PC-3 (cell line): ENCODE results near the gene ALPK1. TPM values are rescaled to one million over a fixed set of nuclear protein-coding genes. Genes with fewer than 3 reads are reported as not detected.

ENCODE experiments used
- ATAC-seq: fragments of 200-7000 bp; cut with Tn5 transposase; 2 replicates; pipeline ENCODE4 v1.9.1; 2020; ENCODE audit warnings: mild to moderate bottlenecking, moderate library complexity
- BruUV-seq: library from RNA; stranded (reverse); fragments of 400-500 nt; replicated peaks from 2 replicates; lab custom pipeline; 2021; lab: Mats Ljungman, UMichigan
- CTCF ChIA-PET: fragments of 300-600 bp; sonication (Branson Sonifier 250); formaldehyde crosslinking; loops from one replicate; lab custom pipeline; 2022; ENCODE audit warnings: antibody characterized with exemption; lab: Charles Lee
- POLR2A ChIA-PET: fragments of 300-600 bp; sonication (Branson Sonifier 250); formaldehyde crosslinking; loops from one replicate; lab custom pipeline; 2022; ENCODE audit warnings: antibody characterized with exemption; ENCODE audit not compliant: unreplicated experiment; lab: Charles Lee
- DNase-seq: peaks from one replicate; pipeline ENCODE4 v3.0.0-alpha.2; 2015
- H2AFZ ChIP-seq: fragments of 300-600 bp; sonication (generic); 2 replicates; pipeline ENCODE4 v1.6.0; 2016; ENCODE audit warnings: antibody characterized with exemption, low read length
- H3F3A ChIP-seq: fragments of 300-600 bp; sonication (generic); one replicate; pipeline ENCODE4 v1.6.0; 2017; ENCODE audit warnings: antibody characterized with exemption, low read length, control low read depth, mild to moderate bottlenecking; ENCODE audit not compliant: unreplicated experiment
- H3K27ac ChIP-seq: fragments of 300-600 bp; sonication (generic); 2 replicates; pipeline ENCODE4 v1.5.1; 2016; ENCODE audit warnings: mild to moderate bottlenecking, low read length
- H3K27me3 ChIP-seq: fragments of 300-600 bp; sonication (generic); 2 replicates; pipeline ENCODE4 v1.6.1; 2016; ENCODE audit warnings: low read length, mixed read lengths
- H3K36me3 ChIP-seq: fragments of 300-600 bp; sonication (generic); 2 replicates; pipeline ENCODE4 v1.6.1; 2016; ENCODE audit warnings: low read depth, mixed run types, low read length, mixed read lengths
- H3K4me1 ChIP-seq: fragments of 300-600 bp; sonication (generic); 2 replicates; pipeline ENCODE4 v1.5.1; 2016; ENCODE audit warnings: low read length; ENCODE audit not compliant: insufficient read depth
- H3K4me2 ChIP-seq: fragments of 300-600 bp; sonication (generic); 2 replicates; pipeline ENCODE4 v1.6.0; 2016; ENCODE audit warnings: low read length
- H3K4me3 ChIP-seq: fragments of 300-600 bp; sonication (generic); 2 replicates; pipeline ENCODE4 v1.5.1; 2016; ENCODE audit warnings: mild to moderate bottlenecking, low read length, mixed read lengths
- H3K79me2 ChIP-seq: fragments of 300-600 bp; sonication (generic); 2 replicates; pipeline ENCODE4 v1.6.1; 2017; ENCODE audit warnings: low read length, mixed read lengths
- H3K9ac ChIP-seq: fragments of 300-600 bp; sonication (generic); 2 replicates; pipeline ENCODE4 v1.6.0; 2016; ENCODE audit warnings: mild to moderate bottlenecking, low read length
- H3K9me2 ChIP-seq: fragments of 300-600 bp; sonication (generic); replicated peaks from 2 replicates; pipeline ENCODE4 v1.6.1; 2016; ENCODE audit warnings: mixed run types, low read length, mixed read lengths
- H3K9me3 ChIP-seq: fragments of 300-600 bp; sonication (generic); 2 replicates; pipeline ENCODE4 v1.6.1; 2016; ENCODE audit warnings: low read length, mixed read lengths
- H4K20me1 ChIP-seq: fragments of 300-600 bp; sonication (generic); 2 replicates; pipeline ENCODE4 v1.6.1; 2016; ENCODE audit warnings: low read length, mixed read lengths
- CTCF ChIP-seq: fragments of 300-600 bp; sonication (generic); conservative IDR thresholded peaks from 2 replicates; pipeline ENCODE4 v1.5.1; 2017; ENCODE audit warnings: antibody characterized with exemption, low read depth, mild to moderate bottlenecking, low read length
- EZH2 ChIP-seq: fragments of 300-600 bp; sonication (generic); IDR thresholded peaks from one replicate; pipeline ENCODE4 v1.6.1; 2017; ENCODE audit warnings: antibody characterized with exemption, mild to moderate bottlenecking, low read length; ENCODE audit not compliant: unreplicated experiment
- EZH2phosphoT487 ChIP-seq: fragments of 300-600 bp; sonication (generic); IDR thresholded peaks from 2 replicates; pipeline ENCODE4 v1.6.1; 2018; ENCODE audit warnings: mild to moderate bottlenecking, antibody characterized with exemption, low read length, borderline replicate concordance
- intact Hi-C: fragments of 100-400 bp; cut with micrococcal nuclease; formaldehyde crosslinking; loops from 2 replicates; pipeline ENCODE4 v1.9.0; 2023
- total RNA-seq: library from RNA; depleted of rRNA; stranded (reverse); fragments of >200 nt; gene quantifications from 2 replicates; pipeline ENCODE4 v1.2.3, GENCODE V29; 2014

ALPK1 gene
- total RNA-seq, 1 experiment from 2014 or later = 4.2 TPM

- H3K4me1 ChIP-seq = no peaks in the 10 kb centered on the region
- H2AFZ ChIP-seq = no peak overlapping the region
- no peak overlapping the region for H3K27ac ChIP-seq
- H4K20me1 ChIP-seq = no peaks in the 10 kb centered on the region
- TF ChIP-seq CTCF = no peak
- TF ChIP-seq EZH2phosphoT487 = no peak
- no peak for TF ChIP-seq EZH2
- no peaks in the 10 kb centered on the region for H3K79me2 ChIP-seq
- no peaks in the 10 kb centered on the region for H3F3A ChIP-seq
- no peak for DNase-seq
- intact Hi-C loops = no loop called here
- no peak overlapping the region for H3K9ac ChIP-seq
- H3K36me3 ChIP-seq = no peaks in the 10 kb centered on the region
- no peak for ATAC-seq
- no peaks in the 10 kb centered on the region for H3K9me3 ChIP-seq
- no peaks in the 10 kb centered on the region for H3K27me3 ChIP-seq
- H3K4me2 ChIP-seq = no peak overlapping the region
- BruUV-seq = no TSS peak
- H3K9me2 ChIP-seq = no peaks in the 10 kb centered on the region
- ChIA-PET CTCF (no interaction called here), POLR2A (no interaction called here)
- no peak overlapping the region for H3K4me3 ChIP-seq
Measured at GRCh38 chr4:112403101-112403945, 106.2 kb downstream of the ALPK1 start.

- H3K4me2 ChIP-seq = no peak overlapping the region
- H3K27me3 ChIP-seq = no peaks in the 10 kb centered on the region
- BruUV-seq = no TSS peak
- intact Hi-C loops = no loop called here
- DNase-seq = no peak
- POLR2A ChIA-PET = no interaction called here
- H4K20me1 ChIP-seq = no peaks in the 10 kb centered on the region
- H2AFZ ChIP-seq = no peak overlapping the region
- TF ChIP-seq EZH2phosphoT487 (no peak), CTCF (no peak), EZH2 (no peak)
- CTCF ChIA-PET = no interaction called here
- no peaks in the 10 kb centered on the region for H3K9me2 ChIP-seq
- no peaks in the 10 kb centered on the region for H3F3A ChIP-seq
- H3K27ac ChIP-seq = no peak overlapping the region
- H3K79me2 ChIP-seq = no peaks in the 10 kb centered on the region
- no peaks in the 10 kb centered on the region for H3K36me3 ChIP-seq
- no peaks in the 10 kb centered on the region for H3K9me3 ChIP-seq
- no peak for ATAC-seq
- no peaks in the 10 kb centered on the region for H3K4me1 ChIP-seq
- no peak overlapping the region for H3K4me3 ChIP-seq
- no peak overlapping the region for H3K9ac ChIP-seq
Measured at GRCh38 chr4:112410364-112410763, 113.2 kb downstream of the ALPK1 start.

GRCh38 chr4:112410804-112411203, 113.6 kb downstream of the ALPK1 start:
- no TSS peak for BruUV-seq
- Histone ChIP-seq H3K27me3 (no peaks in the 10 kb centered on the region), H3K4me3 (no peak overlapping the region), H3K27ac (no peak overlapping the region), H3K9me3 (no peaks in the 10 kb centered on the region), H3K4me2 (no peak overlapping the region), H3K9me2 (no peaks in the 10 kb centered on the region), H3K79me2 (no peaks in the 10 kb centered on the region), H3K4me1 (no peaks in the 10 kb centered on the region), H3F3A (no peaks in the 10 kb centered on the region), H4K20me1 (no peaks in the 10 kb centered on the region), H3K9ac (no peak overlapping the region), H2AFZ (no peak overlapping the region), H3K36me3 (no peaks in the 10 kb centered on the region)
- ATAC-seq (no peak), DNase-seq (no peak)
- ChIA-PET CTCF (no interaction called here), POLR2A (no interaction called here)
- no peak for TF ChIP-seq EZH2
- no peak for TF ChIP-seq EZH2phosphoT487
- TF ChIP-seq CTCF = no peak
- intact Hi-C loops = no loop called here
